MM.1S (cell line): Measurements from ENCODE around the gene CHSY1.

Experiments used
- DNase-seq: peaks from one replicate; pipeline ENCODE4 v3.0.0-alpha.2; 2015
- H2AFZ ChIP-seq: fragments of 300-600 bp; sonication (generic); 2 replicates; pipeline ENCODE4 v1.6.0; 2016; ENCODE audit warnings: antibody characterized with exemption, low read length
- H3F3A ChIP-seq: fragments of 300-600 bp; sonication (generic); 2 replicates; pipeline ENCODE4 v1.6.1; 2016; ENCODE audit warnings: mild to moderate bottlenecking, antibody characterized with exemption, low read length, moderate library complexity, mixed read lengths; ENCODE audit not compliant: insufficient read depth
- H3K27ac ChIP-seq: fragments of 300-600 bp; sonication (generic); 2 replicates; pipeline ENCODE4 v1.5.1; 2016; ENCODE audit warnings: mild to moderate bottlenecking, low read length
- H3K27me3 ChIP-seq: fragments of 300-600 bp; sonication (generic); replicated peaks from 2 replicates; pipeline ENCODE4 v1.6.0; 2016; ENCODE audit warnings: low read length; ENCODE audit not compliant: insufficient read depth
- H3K36me3 ChIP-seq: fragments of 300-600 bp; sonication (generic); replicated peaks from 2 replicates; pipeline ENCODE4 v1.6.1; 2016; ENCODE audit warnings: mild to moderate bottlenecking, low read length, mixed read lengths; ENCODE audit not compliant: insufficient read depth
- H3K4me1 ChIP-seq: fragments of 300-600 bp; sonication (generic); 2 replicates; pipeline ENCODE4 v1.6.1; 2016; ENCODE audit warnings: low read length, mixed read lengths
- H3K4me2 ChIP-seq: fragments of 300-600 bp; sonication (generic); 2 replicates; pipeline ENCODE4 v1.6.0; 2016; ENCODE audit warnings: low read depth, low read length
- H3K4me3 ChIP-seq: fragments of 300-600 bp; sonication (generic); 2 replicates; pipeline ENCODE4 v1.5.1; 2016; ENCODE audit warnings: low read length, mixed read lengths
- H3K79me2 ChIP-seq: fragments of 300-600 bp; sonication (generic); 2 replicates; pipeline ENCODE4 v1.6.1; 2016; ENCODE audit warnings: mixed run types, low read length, mixed read lengths
- H3K9ac ChIP-seq: fragments of 300-600 bp; sonication (generic); 2 replicates; pipeline ENCODE4 v1.6.1; 2016; ENCODE audit warnings: low read length, mixed read lengths
- H3K9me2 ChIP-seq: fragments of 300-600 bp; sonication (generic); replicated peaks from 2 replicates; pipeline ENCODE4 v1.6.1; 2016; ENCODE audit warnings: mild to moderate bottlenecking, low read length, mixed read lengths; ENCODE audit not compliant: insufficient read depth
- H3K9me3 ChIP-seq: fragments of 300-600 bp; sonication (generic); replicated peaks from 2 replicates; pipeline ENCODE4 v1.6.1; 2016; ENCODE audit warnings: mild to moderate bottlenecking, low read length, mixed read lengths; ENCODE audit not compliant: insufficient read depth
- H4K20me1 ChIP-seq: fragments of 300-600 bp; sonication (generic); 2 replicates; pipeline ENCODE4 v1.6.1; 2016; ENCODE audit warnings: mild to moderate bottlenecking, low read length, moderate library complexity, mixed read lengths; ENCODE audit not compliant: insufficient read depth
- CTCF ChIP-seq: fragments of 300-600 bp; sonication (generic); IDR thresholded peaks from 2 replicates; pipeline ENCODE4 v1.5.1; 2016; ENCODE audit warnings: antibody characterized with exemption, low read length, mixed read lengths
- EZH2 ChIP-seq: fragments of 300-600 bp; sonication (generic); optimal IDR thresholded peaks from 2 replicates; pipeline ENCODE3; 2017; ENCODE audit warnings: low read depth, mild to moderate bottlenecking, antibody characterized with exemption, low read length, mixed read lengths
- EZH2phosphoT487 ChIP-seq: fragments of 300-600 bp; sonication (generic); IDR thresholded peaks from 2 replicates; pipeline ENCODE4 v1.6.1; 2018; ENCODE audit warnings: antibody characterized with exemption, low read length

Gene CHSY1

GRCh38 chr15:101220060-101220459, 31.8 kb downstream of the CHSY1 start:
- Histone ChIP-seq H3K9ac (no peak overlapping the region), H3K9me3 (no peaks in the 10 kb centered on the region), H3K4me2 (no peak overlapping the region), H3K27ac (no peak overlapping the region), H3K79me2 (peaks cover 100% of the 10 kb centered on the region), H3K9me2 (no peaks in the 10 kb centered on the region), H3K4me3 (no peak overlapping the region), H3K36me3 (peaks cover 9% of the 10 kb centered on the region; the same call in 1 of the 2 replicates), H3K27me3 (no peaks in the 10 kb centered on the region), H3K4me1 (no peaks in the 10 kb centered on the region), H3F3A (no peaks in the 10 kb centered on the region), H4K20me1 (peaks cover 27% of the 10 kb centered on the region; the same call in 1 of the 2 replicates), H2AFZ (no peak overlapping the region)
- TF ChIP-seq EZH2phosphoT487 (no peak), CTCF (no peak)
- DNase-seq: no peak

GRCh38 chr15:101219441-101219840, 32.4 kb downstream of the CHSY1 start:
- Histone ChIP-seq H3K27me3 (no peaks in the 10 kb centered on the region), H3K9me2 (no peaks in the 10 kb centered on the region), H3K4me3 (no peak overlapping the region), H3K4me1 (no peaks in the 10 kb centered on the region), H3F3A (no peaks in the 10 kb centered on the region), H3K36me3 (peaks cover 6% of the 10 kb centered on the region; the same call in 1 of the 2 replicates), H3K79me2 (peaks cover 100% of the 10 kb centered on the region), H4K20me1 (peaks cover 25% of the 10 kb centered on the region; the same call in 1 of the 2 replicates), H3K4me2 (no peak overlapping the region), H3K9ac (no peak overlapping the region), H2AFZ (no peak overlapping the region), H3K9me3 (no peaks in the 10 kb centered on the region), H3K27ac (no peak overlapping the region)
- TF ChIP-seq EZH2phosphoT487 (no peak), CTCF (no peak), EZH2 (no peak)
- no peak for DNase-seq

- H3K4me1 ChIP-seq: no peaks in the 10 kb centered on the region
- H2AFZ ChIP-seq: no peak overlapping the region
- no peak for DNase-seq
- H3K79me2 ChIP-seq: peaks cover 100% of the 10 kb centered on the region
- H3K4me3 ChIP-seq: no peak overlapping the region
- H3K27ac ChIP-seq: no peak overlapping the region
- H3K9me2 ChIP-seq: no peaks in the 10 kb centered on the region
- no peaks in the 10 kb centered on the region for H3K27me3 ChIP-seq
- H3F3A ChIP-seq: no peaks in the 10 kb centered on the region
- peaks cover 17% of the 10 kb centered on the region; the same call in 1 of the 2 replicates for H4K20me1 ChIP-seq
- peaks cover 6% of the 10 kb centered on the region for H3K36me3 ChIP-seq
- H3K4me2 ChIP-seq: no peak overlapping the region
- H3K9me3 ChIP-seq: no peaks in the 10 kb centered on the region
- no peak overlapping the region for H3K9ac ChIP-seq
- TF ChIP-seq EZH2 (no peak), CTCF (no peak)
Measured at GRCh38 chr15:101217446-101217845, 34.4 kb downstream of the CHSY1 start.
